Activated CD8-positive, alpha-beta memory T cell treated with anti-CD3 and anti-CD28 coated beads for 24 hours (primary cell): ENCODE data around the gene PATJ.
"Not testable (repeated sequence)": the region's sequence is repeated elsewhere in the genome, so short reads cannot be mapped to it uniquely, and the experiment has no call there.

Source experiments
- DNase-seq: peaks from one replicate; pipeline ENCODE4 v3.0.0-alpha.2; 2020

PATJ gene

GRCh38 chr1:61743716-61744580 lies 1.7 kb downstream of the PATJ start:
- DNase-seq = no peak

- DNase-seq = no peak
Observed at GRCh38 chr1:61746813-61747212, 4.5 kb downstream of the PATJ start.

GRCh38 chr1:61748566-61748965 lies 6.3 kb downstream of the PATJ start:
- no peak for DNase-seq

GRCh38 chr1:61749574-61749973 lies 7.3 kb downstream of the PATJ start:
- DNase-seq = no peak

- no peak for DNase-seq
Observed at GRCh38 chr1:61752921-61753389, 10.7 kb downstream of the PATJ start.

- DNase-seq = no peak
Observed at GRCh38 chr1:61753998-61754508, 11.8 kb downstream of the PATJ start.

GRCh38 chr1:61754545-61754944 lies 12.3 kb downstream of the PATJ start:
- DNase-seq = no peak

GRCh38 chr1:61756773-61757172 lies 14.5 kb downstream of the PATJ start:
- DNase-seq = no peak

GRCh38 chr1:61757950-61758349 lies 15.7 kb downstream of the PATJ start:
- no peak for DNase-seq

GRCh38 chr1:61770131-61770530 lies 27.9 kb downstream of the PATJ start:
- DNase-seq = no peak

- no peak for DNase-seq
Observed at GRCh38 chr1:61776091-61776490, 33.8 kb downstream of the PATJ start.

GRCh38 chr1:61779231-61779630 lies 37.0 kb downstream of the PATJ start:
- no peak for DNase-seq

GRCh38 chr1:61781151-61781550 lies 38.9 kb downstream of the PATJ start:
- DNase-seq = no peak

GRCh38 chr1:61782771-61783170 lies 40.5 kb downstream of the PATJ start:
- no peak for DNase-seq

- DNase-seq = no peak
Observed at GRCh38 chr1:61784726-61785125, 42.4 kb downstream of the PATJ start.

GRCh38 chr1:61790837-61791236 lies 48.6 kb downstream of the PATJ start:
- DNase-seq = no peak

GRCh38 chr1:61797045-61797755 lies 54.9 kb downstream of the PATJ start:
- DNase-seq = no peak

GRCh38 chr1:61801047-61801446 lies 58.8 kb downstream of the PATJ start:
- not testable (repeated sequence) for DNase-seq

GRCh38 chr1:61807606-61808140 lies 65.4 kb downstream of the PATJ start:
- no peak for DNase-seq

- no peak for DNase-seq
Observed at GRCh38 chr1:61808321-61808720, 66.0 kb downstream of the PATJ start.

GRCh38 chr1:61808968-61809367 lies 66.7 kb downstream of the PATJ start:
- no peak for DNase-seq

- no peak for DNase-seq
Observed at GRCh38 chr1:61812916-61813315, 70.6 kb downstream of the PATJ start.

- DNase-seq = no peak
Observed at GRCh38 chr1:61816191-61816590, 73.9 kb downstream of the PATJ start.

- no peak for DNase-seq
Observed at GRCh38 chr1:61818992-61819391, 76.7 kb downstream of the PATJ start.
